Progenitor cell of endocrine pancreas (in vitro differentiated cells): ENCODE data around the gene FBXO30. TPM values are rescaled to one million over a fixed set of nuclear protein-coding genes. Genes with fewer than 3 reads are reported as not detected.

Source experiments
- DNase-seq: peaks from one replicate; pipeline ENCODE4 v3.0.0; 2021; ENCODE audit warnings: low spot score; ENCODE audit not compliant: unreplicated experiment
- H3K27ac Mint-ChIP-seq: 2 replicates; pipeline ENCODE4 v1.8.0; 2021; ENCODE audit warnings: mild to moderate bottlenecking, moderate library complexity, mixed read lengths
- H3K27me3 Mint-ChIP-seq: 2 replicates; pipeline ENCODE4 v1.8.0; 2021; ENCODE audit warnings: mixed read lengths
- H3K36me3 Mint-ChIP-seq: 2 replicates; pipeline ENCODE4 v1.8.0; 2022; ENCODE audit warnings: mixed read lengths; ENCODE audit not compliant: insufficient read depth
- H3K4me1 Mint-ChIP-seq: 2 replicates; pipeline ENCODE4 v1.8.0; 2021; ENCODE audit warnings: low read depth, mixed read lengths
- H3K4me3 Mint-ChIP-seq: 2 replicates; pipeline ENCODE4 v1.8.0; 2021; ENCODE audit warnings: low read depth, mild to moderate bottlenecking, moderate library complexity, mixed read lengths
- H3K9me3 Mint-ChIP-seq: 2 replicates; pipeline ENCODE4 v1.8.0; 2021; ENCODE audit warnings: low read depth, mixed read lengths
- total RNA-seq: library from RNA; stranded (reverse); gene quantifications from 2 replicates; pipeline ENCODE4 v1.2.1, GENCODE V29; 2021
- TF ChIP-seq, protein P1 (sequence below): fragments of 200-600 bp; sonication (generic); IDR thresholded peaks from one replicate; pipeline ENCODE4 v1.5.0; 2021; ENCODE audit warnings: antibody characterized with exemption, mild to moderate bottlenecking; ENCODE audit not compliant: unreplicated experiment

Gene FBXO30
- total RNA-seq, 1 donor from 2014 or later, result 13.1 TPM

DNA sequence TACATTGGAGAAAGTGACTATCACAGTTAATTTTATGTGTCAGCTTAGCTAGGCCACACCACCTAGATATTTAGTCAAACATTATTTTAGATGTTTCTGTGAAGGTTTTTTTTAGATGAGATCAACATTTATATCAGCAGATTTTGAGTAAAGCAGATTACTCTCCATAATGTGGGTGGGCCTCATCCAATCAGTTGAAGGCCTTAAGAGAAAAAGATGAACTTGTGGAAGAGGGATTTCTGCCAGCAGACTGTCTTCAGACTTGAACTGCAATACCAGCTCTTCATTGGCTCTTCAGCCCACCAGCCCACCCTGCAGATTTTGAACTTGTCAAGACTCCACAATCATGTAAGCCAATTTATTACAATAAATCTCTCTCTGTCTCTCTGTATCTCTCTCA, 25.1 kb upstream of the FBXO30 start:
- DNase-seq, result no peak
- Mint-ChIP-seq H3K4me3 (no peak overlapping the region), H3K36me3 (no peaks in the 10 kb centered on the region), H3K27ac (no peak overlapping the region), H3K9me3 (no peaks in the 10 kb centered on the region), H3K27me3 (no peaks in the 10 kb centered on the region), H3K4me1 (peaks cover 12% of the 10 kb centered on the region)
- TF ChIP-seq, protein P1, sequence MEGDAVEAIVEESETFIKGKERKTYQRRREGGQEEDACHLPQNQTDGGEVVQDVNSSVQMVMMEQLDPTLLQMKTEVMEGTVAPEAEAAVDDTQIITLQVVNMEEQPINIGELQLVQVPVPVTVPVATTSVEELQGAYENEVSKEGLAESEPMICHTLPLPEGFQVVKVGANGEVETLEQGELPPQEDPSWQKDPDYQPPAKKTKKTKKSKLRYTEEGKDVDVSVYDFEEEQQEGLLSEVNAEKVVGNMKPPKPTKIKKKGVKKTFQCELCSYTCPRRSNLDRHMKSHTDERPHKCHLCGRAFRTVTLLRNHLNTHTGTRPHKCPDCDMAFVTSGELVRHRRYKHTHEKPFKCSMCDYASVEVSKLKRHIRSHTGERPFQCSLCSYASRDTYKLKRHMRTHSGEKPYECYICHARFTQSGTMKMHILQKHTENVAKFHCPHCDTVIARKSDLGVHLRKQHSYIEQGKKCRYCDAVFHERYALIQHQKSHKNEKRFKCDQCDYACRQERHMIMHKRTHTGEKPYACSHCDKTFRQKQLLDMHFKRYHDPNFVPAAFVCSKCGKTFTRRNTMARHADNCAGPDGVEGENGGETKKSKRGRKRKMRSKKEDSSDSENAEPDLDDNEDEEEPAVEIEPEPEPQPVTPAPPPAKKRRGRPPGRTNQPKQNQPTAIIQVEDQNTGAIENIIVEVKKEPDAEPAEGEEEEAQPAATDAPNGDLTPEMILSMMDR, result no peak

DNA sequence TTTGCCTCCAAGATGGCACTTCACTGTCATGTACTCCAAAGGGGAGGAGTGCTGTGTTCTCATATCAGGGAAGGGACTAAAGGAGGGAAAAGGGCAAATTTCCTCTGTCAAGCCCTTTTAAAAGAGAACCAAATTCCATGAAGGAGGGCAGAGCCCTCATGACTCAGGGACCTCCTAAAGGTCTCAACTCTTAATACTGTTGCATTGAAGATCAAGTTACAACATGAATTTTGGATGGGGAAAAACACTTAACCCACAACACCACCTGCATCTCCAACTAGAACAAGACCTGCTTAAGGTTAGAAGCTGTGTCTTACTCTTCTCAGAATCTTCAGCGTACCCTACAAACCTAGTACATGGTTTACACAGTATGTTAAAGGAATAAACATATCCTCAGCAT, 23.7 kb upstream of the FBXO30 start:
- no peaks in the 10 kb centered on the region for H3K36me3 Mint-ChIP-seq
- no peak overlapping the region for H3K4me3 Mint-ChIP-seq
- H3K4me1 Mint-ChIP-seq, result peaks cover 12% of the 10 kb centered on the region
- H3K9me3 Mint-ChIP-seq, result no peaks in the 10 kb centered on the region
- H3K27ac Mint-ChIP-seq, result no peak overlapping the region
- TF ChIP-seq, protein P1, result no peak
- DNase-seq, result no peak
- H3K27me3 Mint-ChIP-seq, result no peaks in the 10 kb centered on the region

DNA sequence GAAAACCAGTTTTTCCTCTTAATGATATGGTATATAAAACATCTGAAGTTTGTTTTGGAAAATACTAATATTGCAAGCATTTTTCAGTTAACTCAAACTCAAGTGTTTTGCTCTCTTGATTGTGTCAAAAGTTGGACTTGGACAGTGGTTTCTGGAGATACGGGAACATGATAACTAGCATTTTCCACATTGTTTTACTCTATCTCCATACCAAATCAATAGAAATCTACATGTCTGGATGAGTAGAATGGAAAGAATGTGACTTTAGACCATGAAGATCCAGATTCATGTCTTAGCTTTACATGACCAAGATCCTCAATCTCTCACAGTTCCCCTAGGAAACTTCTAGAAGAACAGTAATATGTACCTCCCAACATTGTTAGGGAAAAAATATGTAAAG, 22.2 kb upstream of the FBXO30 start:
- Mint-ChIP-seq H3K4me3 (no peak overlapping the region), H3K27ac (no peak overlapping the region), H3K4me1 (peaks cover 2% of the 10 kb centered on the region), H3K9me3 (no peaks in the 10 kb centered on the region), H3K27me3 (no peaks in the 10 kb centered on the region), H3K36me3 (no peaks in the 10 kb centered on the region)
- TF ChIP-seq, protein P1, result no peak
- no peak for DNase-seq

DNA sequence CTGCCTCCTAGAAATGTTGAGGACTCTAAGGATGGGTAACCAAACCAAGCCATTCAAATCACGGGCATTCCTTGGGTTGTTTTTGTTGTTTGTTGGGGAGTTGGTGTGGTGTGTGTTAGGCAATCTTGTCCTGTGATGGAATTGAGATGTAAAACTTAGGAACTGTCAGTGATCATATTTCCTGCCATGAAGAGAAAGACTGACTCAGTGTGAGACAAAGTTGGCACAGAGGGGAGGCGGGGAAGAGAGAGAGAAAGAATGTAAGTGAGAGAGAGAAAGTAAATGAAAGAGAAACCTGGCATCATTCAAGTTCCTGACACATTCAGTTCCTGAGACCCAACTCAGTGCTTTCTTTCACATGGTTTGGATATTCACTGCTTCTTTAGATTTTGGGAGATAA, 21.6 kb upstream of the FBXO30 start:
- TF ChIP-seq, protein P1, result no peak
- no peak for DNase-seq
- Mint-ChIP-seq H3K4me3 (no peak overlapping the region), H3K27me3 (no peaks in the 10 kb centered on the region), H3K4me1 (no peaks in the 10 kb centered on the region), H3K36me3 (no peaks in the 10 kb centered on the region), H3K9me3 (no peaks in the 10 kb centered on the region), H3K27ac (no peak overlapping the region)

DNA sequence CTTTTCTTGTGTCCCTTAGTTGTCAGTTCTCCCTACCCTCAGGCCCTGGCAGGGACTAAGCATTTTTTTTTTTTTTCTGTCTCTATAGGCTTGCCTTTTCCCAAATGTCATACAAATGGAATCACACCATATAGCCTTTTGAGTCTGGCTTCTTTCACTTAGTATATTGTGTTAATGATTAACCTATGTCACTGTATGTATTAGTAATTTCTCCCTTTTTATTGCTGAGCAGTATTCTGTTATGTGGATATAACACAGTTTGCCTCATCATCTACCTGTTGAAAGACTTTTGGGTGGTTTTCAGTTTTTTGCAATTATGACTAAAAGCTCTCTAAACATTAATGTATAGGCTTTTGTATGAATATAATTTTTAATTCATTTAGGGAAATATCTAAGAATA, 16.0 kb upstream of the FBXO30 start:
- no peak for DNase-seq
- H3K9me3 Mint-ChIP-seq, result no peaks in the 10 kb centered on the region
- H3K4me3 Mint-ChIP-seq, result no peak overlapping the region
- no peaks in the 10 kb centered on the region for H3K36me3 Mint-ChIP-seq
- H3K4me1 Mint-ChIP-seq, result no peaks in the 10 kb centered on the region
- H3K27me3 Mint-ChIP-seq, result no peaks in the 10 kb centered on the region
- H3K27ac Mint-ChIP-seq, result no peak overlapping the region
- TF ChIP-seq, protein P1, result no peak

DNA sequence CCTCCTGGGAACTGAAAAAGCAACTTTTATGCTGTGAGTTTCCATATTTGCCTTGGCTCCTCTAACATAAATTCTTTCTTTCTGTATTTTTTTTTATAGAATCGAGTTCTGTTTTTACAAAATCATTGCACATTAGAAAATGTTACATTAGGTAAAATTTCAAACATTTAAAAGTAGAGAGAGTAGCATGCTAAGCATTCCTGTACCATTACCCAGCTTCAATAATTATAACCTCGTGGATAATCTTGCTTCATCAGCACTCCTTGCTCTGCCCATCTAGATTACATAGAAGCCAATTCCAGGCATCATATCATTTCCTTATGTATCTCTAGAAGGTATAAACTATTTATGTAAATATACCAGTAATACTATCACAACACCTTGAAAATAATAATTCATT, 15.4 kb upstream of the FBXO30 start:
- Mint-ChIP-seq H3K36me3 (no peaks in the 10 kb centered on the region), H3K27ac (no peak overlapping the region)
- TF ChIP-seq, protein P1, result no peak

More for the DNA sequence above, 15.4 kb upstream of the FBXO30 start:
- no peaks in the 10 kb centered on the region for H3K27me3 Mint-ChIP-seq
- H3K4me3 Mint-ChIP-seq, result no peak overlapping the region
- H3K9me3 Mint-ChIP-seq, result no peaks in the 10 kb centered on the region
- H3K4me1 Mint-ChIP-seq, result no peaks in the 10 kb centered on the region
- DNase-seq, result no peak
